Epithelial cell of esophagus (primary cell): ENCODE data around the gene DPCD.
A peak's percentile ranks its signal among the peaks of the same experiment; 100 is the strongest.

Experiments
- DNase-seq: peaks from one replicate; pipeline ENCODE4 v3.0.0; 2010; ENCODE audit warnings: low read depth
- H3K4me3 ChIP-seq: 2 replicates; pipeline ENCODE4 v1.5.1; 2011; ENCODE audit warnings: mild to moderate bottlenecking, low read length, control low read depth
- TF ChIP-seq, protein P1 (sequence below): IDR thresholded peaks from 2 replicates; pipeline ENCODE4 v1.5.1; 2011; ENCODE audit warnings: low read depth, mild to moderate bottlenecking, low read length, control low read depth, inconsistent platforms; ENCODE audit not compliant: insufficient read depth; ENCODE audit errors: missing control alignments

Gene DPCD

DNA sequence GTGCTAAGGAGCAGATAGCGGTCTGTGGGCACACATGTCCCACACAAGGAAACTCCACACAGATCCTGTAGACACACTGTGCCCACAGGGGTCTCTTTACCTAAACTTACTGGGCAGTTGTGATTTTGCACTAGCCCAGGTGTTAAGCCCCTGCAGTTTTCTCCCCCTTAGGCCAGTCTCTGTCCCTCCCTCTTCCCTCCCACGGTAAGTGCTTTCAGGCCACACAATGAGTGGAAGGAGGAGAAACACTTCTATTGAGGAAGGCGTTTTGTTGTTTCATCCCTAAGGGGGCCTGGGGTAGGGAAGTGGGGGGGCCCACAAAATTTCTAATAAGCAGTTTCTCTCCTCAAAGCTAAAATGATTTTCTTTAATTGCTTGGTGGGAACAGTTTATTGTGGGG, 55.4 kb downstream of the DPCD start:
- no peak overlapping the region for H3K4me3 ChIP-seq
- TF ChIP-seq, protein P1, sequence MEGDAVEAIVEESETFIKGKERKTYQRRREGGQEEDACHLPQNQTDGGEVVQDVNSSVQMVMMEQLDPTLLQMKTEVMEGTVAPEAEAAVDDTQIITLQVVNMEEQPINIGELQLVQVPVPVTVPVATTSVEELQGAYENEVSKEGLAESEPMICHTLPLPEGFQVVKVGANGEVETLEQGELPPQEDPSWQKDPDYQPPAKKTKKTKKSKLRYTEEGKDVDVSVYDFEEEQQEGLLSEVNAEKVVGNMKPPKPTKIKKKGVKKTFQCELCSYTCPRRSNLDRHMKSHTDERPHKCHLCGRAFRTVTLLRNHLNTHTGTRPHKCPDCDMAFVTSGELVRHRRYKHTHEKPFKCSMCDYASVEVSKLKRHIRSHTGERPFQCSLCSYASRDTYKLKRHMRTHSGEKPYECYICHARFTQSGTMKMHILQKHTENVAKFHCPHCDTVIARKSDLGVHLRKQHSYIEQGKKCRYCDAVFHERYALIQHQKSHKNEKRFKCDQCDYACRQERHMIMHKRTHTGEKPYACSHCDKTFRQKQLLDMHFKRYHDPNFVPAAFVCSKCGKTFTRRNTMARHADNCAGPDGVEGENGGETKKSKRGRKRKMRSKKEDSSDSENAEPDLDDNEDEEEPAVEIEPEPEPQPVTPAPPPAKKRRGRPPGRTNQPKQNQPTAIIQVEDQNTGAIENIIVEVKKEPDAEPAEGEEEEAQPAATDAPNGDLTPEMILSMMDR: no peak
- no peak for DNase-seq

DNA sequence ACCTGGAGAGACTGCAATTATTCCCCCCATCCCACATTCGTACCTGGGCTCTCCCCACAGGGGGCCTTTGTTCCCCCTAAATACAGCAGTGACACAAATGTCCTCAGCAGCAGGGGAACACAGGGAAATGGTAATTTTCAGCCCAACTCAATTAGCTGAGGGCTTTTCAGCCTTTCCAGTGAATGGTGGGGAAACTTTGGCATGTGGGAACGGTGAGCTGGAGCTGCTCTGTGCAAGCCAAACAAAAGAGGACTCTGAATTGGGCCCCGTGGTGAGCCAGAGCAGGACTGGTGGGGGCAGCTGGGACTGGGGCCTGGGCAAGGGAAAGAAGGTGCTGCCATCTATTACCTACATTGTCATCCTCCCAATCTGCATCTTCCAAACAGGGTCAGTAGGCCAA, 55.9 kb downstream of the DPCD start:
- no peak for DNase-seq
- TF ChIP-seq, protein P1: no peak
- no peak overlapping the region for H3K4me3 ChIP-seq

DNA sequence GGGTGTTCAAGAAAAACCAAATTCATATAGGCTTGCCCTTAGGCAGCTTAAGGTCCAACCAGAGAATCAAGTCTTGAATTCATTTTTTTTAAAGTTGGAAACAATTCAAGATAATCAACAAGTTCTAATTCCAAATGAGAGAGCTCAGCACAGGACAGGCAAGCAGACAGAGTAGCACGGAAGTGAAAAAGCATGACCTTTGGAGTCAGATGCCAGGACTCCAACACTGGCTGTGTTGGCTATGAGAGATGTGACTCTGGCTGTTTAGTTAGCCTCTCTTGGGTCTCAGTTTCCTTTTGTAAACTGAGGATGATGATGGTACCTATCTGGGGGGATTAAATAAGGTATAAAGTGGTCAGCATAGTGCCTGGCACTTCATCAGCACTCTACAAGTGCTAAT, 57.5 kb downstream of the DPCD start:
- no peak overlapping the region for H3K4me3 ChIP-seq
- DNase-seq: no peak
- TF ChIP-seq, protein P1: no peak

DNA sequence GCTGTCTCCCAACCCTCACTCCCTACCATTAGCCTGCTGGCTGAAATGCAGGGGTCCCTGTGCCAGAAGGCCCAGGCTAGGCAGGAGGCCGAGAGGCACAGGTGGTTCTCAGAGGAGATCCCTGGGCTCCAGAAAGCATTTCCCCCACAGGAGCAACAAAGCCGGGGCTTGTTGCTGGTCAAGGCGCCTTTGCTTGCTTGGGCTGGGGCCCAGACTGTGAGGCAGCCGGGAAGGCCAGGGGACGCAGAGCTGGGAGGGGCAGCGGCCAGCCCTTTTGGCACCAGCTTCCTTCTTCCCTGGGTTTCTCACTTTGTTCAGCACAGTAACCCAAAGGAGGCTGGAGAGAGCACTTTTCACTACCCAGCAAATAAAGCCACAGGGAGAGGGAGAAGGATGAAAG, 58.2 kb downstream of the DPCD start:
- H3K4me3 ChIP-seq: no peak overlapping the region
- TF ChIP-seq, protein P1: no peak
- no peak for DNase-seq

DNA sequence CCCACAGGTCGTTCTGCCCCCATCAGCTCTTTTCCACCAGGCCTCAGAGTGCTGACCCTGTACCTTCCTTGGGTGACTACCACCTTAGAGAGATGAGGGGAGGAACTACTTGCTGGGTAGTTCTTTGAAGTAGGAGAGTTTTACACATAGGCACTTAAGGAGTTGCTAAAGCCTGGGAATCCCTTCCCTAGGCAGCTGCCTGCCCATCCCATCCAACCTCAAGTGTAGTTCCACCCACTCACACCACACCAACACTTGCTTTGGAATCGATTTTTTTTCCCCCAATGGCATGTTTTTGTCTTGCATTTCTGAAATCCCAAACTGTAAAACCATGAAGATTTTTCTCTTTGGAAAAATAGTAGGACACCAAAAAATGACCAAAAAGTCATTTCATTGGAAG, 59.1 kb downstream of the DPCD start:
- no peak overlapping the region for H3K4me3 ChIP-seq
- TF ChIP-seq, protein P1: no peak
- no peak for DNase-seq

DNA sequence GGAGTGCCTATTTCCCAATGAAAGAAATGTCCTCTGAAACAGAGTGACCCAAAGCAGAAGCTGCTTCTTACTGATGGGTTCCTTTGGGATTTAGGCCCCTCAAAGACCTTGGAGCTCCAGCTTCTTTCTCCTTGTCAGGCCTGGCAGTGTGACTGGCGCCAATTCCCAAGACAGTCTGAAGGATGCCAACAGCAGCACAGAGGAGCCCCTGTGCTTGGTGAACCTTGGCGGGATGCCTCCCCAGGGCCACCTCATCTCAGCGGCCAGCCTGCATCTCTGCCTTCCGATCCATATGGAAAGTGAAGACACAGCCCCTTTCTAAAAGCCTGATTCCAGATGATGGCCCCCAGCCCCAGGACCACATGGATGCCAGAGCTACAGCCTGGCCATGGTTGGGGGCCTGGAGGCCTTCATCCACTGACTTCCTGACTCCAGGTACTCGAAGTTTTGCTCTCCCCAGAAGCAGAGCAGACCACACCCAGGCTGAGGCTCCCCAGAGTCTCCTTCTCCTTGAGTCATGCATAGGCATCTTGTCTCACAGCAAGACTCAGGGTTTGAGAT, 61.5 kb downstream of the DPCD start:
- no peak overlapping the region for H3K4me3 ChIP-seq
- peak; percentile 15 for DNase-seq
- TF ChIP-seq, protein P1: no peak

DNA sequence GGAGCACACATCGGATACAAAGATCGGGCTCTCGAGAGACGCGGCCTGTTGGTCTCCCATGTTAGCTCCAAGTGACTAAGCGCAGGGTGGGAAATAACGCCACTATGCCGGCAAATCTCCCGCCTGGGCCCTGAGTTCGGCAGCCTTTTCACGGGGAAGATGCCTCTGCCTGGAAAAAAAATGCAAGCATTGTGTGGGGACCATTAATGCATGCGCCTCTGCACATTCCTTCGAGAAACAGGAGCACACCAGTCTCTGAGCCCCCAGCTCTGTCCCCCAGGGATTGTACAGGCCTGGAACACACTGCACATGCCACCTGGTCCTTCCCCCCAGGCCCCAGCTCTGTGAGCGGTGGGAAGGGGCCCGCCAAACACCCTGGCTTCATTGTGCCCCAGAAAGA, 62.7 kb downstream of the DPCD start:
- DNase-seq: no peak
- H3K4me3 ChIP-seq: no peak overlapping the region
- TF ChIP-seq, protein P1: no peak
